Measurements from ENCODE around the gene PRKCZ. TPM values are rescaled to one million over a fixed set of nuclear protein-coding genes. Genes with fewer than 3 reads are reported as not detected.

The PRKCZ gene
- total RNA-seq, 1 donor from 2014 or later, result 37.6 TPM

GRCh38 chr1:2151252-2151651 is 101.0 kb downstream of the PRKCZ start:
- no peaks in the 10 kb centered on the region for H3K36me3 ChIP-seq (ENCODE audit: control insufficient read depth, insufficient read depth, low read length)
- H3K27me3 ChIP-seq (ENCODE audit: control insufficient read depth, insufficient read depth, low read length), result no peaks in the 10 kb centered on the region
- TF ChIP-seq, protein P1, sequence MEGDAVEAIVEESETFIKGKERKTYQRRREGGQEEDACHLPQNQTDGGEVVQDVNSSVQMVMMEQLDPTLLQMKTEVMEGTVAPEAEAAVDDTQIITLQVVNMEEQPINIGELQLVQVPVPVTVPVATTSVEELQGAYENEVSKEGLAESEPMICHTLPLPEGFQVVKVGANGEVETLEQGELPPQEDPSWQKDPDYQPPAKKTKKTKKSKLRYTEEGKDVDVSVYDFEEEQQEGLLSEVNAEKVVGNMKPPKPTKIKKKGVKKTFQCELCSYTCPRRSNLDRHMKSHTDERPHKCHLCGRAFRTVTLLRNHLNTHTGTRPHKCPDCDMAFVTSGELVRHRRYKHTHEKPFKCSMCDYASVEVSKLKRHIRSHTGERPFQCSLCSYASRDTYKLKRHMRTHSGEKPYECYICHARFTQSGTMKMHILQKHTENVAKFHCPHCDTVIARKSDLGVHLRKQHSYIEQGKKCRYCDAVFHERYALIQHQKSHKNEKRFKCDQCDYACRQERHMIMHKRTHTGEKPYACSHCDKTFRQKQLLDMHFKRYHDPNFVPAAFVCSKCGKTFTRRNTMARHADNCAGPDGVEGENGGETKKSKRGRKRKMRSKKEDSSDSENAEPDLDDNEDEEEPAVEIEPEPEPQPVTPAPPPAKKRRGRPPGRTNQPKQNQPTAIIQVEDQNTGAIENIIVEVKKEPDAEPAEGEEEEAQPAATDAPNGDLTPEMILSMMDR (IDR thresholded peaks at IDR 0.05; ENCODE audit: insufficient read depth, low read length, poor library complexity, severe bottlenecking), result no peak
- DNase-seq (ENCODE audit: low read depth), result no peak
- H3K4me3 ChIP-seq (ENCODE audit: low read depth, low read length), result no peak overlapping the region

GRCh38 chr1:2151911-2152310 is 101.7 kb downstream of the PRKCZ start:
- DNase-seq (ENCODE audit: low read depth), result no peak
- Histone ChIP-seq H3K36me3 (ENCODE audit: control insufficient read depth, insufficient read depth, low read length) (no peaks in the 10 kb centered on the region), H3K27me3 (ENCODE audit: control insufficient read depth, insufficient read depth, low read length) (no peaks in the 10 kb centered on the region), H3K4me3 (ENCODE audit: low read depth, low read length) (no peak overlapping the region)
- TF ChIP-seq, protein P1 (IDR thresholded peaks at IDR 0.05; ENCODE audit: insufficient read depth, low read length, poor library complexity, severe bottlenecking), result no peak

DNA sequence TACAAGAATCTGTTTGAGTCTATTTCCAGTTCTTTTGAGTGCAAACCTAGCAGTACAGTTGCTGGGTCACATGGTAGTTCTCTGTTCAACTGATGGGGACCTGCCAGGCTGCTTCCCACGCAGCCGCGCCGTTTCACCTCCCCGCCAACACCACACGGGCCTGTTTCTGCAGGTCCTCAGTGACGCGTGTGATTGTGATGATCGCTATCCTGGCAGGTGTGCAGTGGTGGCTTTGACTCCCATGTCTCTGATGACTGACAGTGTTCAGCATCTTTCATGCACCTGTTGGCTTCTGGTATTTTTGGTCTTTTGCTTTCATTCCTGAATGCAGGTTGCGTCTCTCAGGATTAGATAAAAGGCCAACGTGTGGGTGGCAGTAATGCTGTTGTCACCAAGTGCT is 102.7 kb downstream of the PRKCZ start:
- H3K36me3 ChIP-seq (ENCODE audit: control insufficient read depth, insufficient read depth, low read length), result no peaks in the 10 kb centered on the region

GRCh38 chr1:2154022-2154421 is 103.8 kb downstream of the PRKCZ start:
- no peak for DNase-seq (ENCODE audit: low read depth)
- Histone ChIP-seq H3K4me3 (ENCODE audit: low read depth, low read length) (no peak overlapping the region), H3K36me3 (ENCODE audit: control insufficient read depth, insufficient read depth, low read length) (no peaks in the 10 kb centered on the region), H3K27me3 (ENCODE audit: control insufficient read depth, insufficient read depth, low read length) (no peaks in the 10 kb centered on the region)
- TF ChIP-seq, protein P1 (IDR thresholded peaks at IDR 0.05; ENCODE audit: insufficient read depth, low read length, poor library complexity, severe bottlenecking), result no peak

More for the DNA sequence above, 102.7 kb downstream of the PRKCZ start:
- TF ChIP-seq, protein P1 (IDR thresholded peaks at IDR 0.05; ENCODE audit: insufficient read depth, low read length, poor library complexity, severe bottlenecking), result no peak
- H3K4me3 ChIP-seq (ENCODE audit: low read depth, low read length), result no peak overlapping the region
- H3K27me3 ChIP-seq (ENCODE audit: control insufficient read depth, insufficient read depth, low read length), result no peaks in the 10 kb centered on the region
- no peak for DNase-seq (ENCODE audit: low read depth)

- Histone ChIP-seq H3K27me3 (ENCODE audit: control insufficient read depth, insufficient read depth, low read length) (no peaks in the 10 kb centered on the region), H3K4me3 (ENCODE audit: low read depth, low read length) (no peak overlapping the region), H3K36me3 (ENCODE audit: control insufficient read depth, insufficient read depth, low read length) (no peaks in the 10 kb centered on the region)
- no peak for DNase-seq (ENCODE audit: low read depth)
- TF ChIP-seq, protein P1 (IDR thresholded peaks at IDR 0.05; ENCODE audit: insufficient read depth, low read length, poor library complexity, severe bottlenecking), result no peak
These were observed 105.0 kb downstream of the PRKCZ start for GRCh38 chr1:2155147-2155598.

DNA sequence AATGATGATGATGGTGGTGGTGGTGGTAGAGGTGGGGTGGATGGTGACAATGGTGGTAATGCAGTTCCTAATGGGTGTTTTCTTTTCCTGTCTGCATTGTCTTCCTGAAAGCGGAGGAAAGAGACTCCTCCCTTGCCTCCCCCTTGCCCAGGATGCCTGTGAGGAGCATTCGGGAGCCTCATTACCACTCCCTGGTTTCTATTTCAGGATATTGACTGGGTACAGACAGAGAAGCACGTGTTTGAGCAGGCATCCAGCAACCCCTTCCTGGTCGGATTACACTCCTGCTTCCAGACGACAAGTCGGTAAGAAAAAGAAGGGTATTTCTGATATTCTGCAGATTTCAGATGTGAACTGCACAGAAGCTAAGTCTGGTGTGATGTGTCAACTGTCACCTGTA is 105.6 kb downstream of the PRKCZ start:
- H3K4me3 ChIP-seq (ENCODE audit: low read depth, low read length), result no peak overlapping the region
- TF ChIP-seq, protein P1 (IDR thresholded peaks at IDR 0.05; ENCODE audit: insufficient read depth, low read length, poor library complexity, severe bottlenecking), result no peak
- DNase-seq (ENCODE audit: low read depth), result no peak
- H3K36me3 ChIP-seq (ENCODE audit: control insufficient read depth, insufficient read depth, low read length), result no peaks in the 10 kb centered on the region
- no peaks in the 10 kb centered on the region for H3K27me3 ChIP-seq (ENCODE audit: control insufficient read depth, insufficient read depth, low read length)
